GM12878 (cell line): ENCODE data around the gene RGMB. TPM values are rescaled to one million over a fixed set of nuclear protein-coding genes. Genes with fewer than 3 reads are reported as not detected.

Experiments
- ATAC-seq: fragments of 200-7000 bp; cut with Tn5 transposase; 3 replicates; pipeline ENCODE4 v1.9.1; 2020; ENCODE audit warnings: mild to moderate bottlenecking, moderate library complexity
- BruUV-seq: library from RNA; stranded (reverse); fragments of 400-500 nt; replicated peaks from 2 replicates; lab custom pipeline; 2021; lab: Mats Ljungman, UMichigan
- CTCF ChIA-PET: fragments of 300-600 bp; sonication (Branson Sonifier 250); formaldehyde crosslinking; extraction: SDS; loops from one replicate; lab custom pipeline; 2021; ENCODE audit warnings: inconsistent platforms; lab: Yijun Ruan, JAX
- POLR2A ChIA-PET: fragments of 350-600 bp; formaldehyde crosslinking; extraction: SDS; loops from one replicate; lab custom pipeline; 2021; ENCODE audit warnings: inconsistent platforms; lab: Charles Lee
- RAD21 ChIA-PET: fragments of 300-600 bp; sonication (Branson Sonifier 250); formaldehyde crosslinking; loops from one replicate; lab custom pipeline; 2023; ENCODE audit warnings: antibody characterized with exemption; ENCODE audit not compliant: unreplicated experiment; lab: Charles Lee
- SMC1A ChIA-PET: fragments of 300-600 bp; sonication (Branson Sonifier 250); formaldehyde crosslinking; loops from one replicate; lab custom pipeline; 2023; ENCODE audit not compliant: unreplicated experiment, uncharacterized antibody; lab: Charles Lee
- DNase-seq: peaks from one replicate; pipeline ENCODE4 v3.0.0-alpha.2; 2011; ENCODE audit warnings: low read depth, low spot score
- FAIRE-seq: peaks from 3 replicates; lab custom pipeline; 2011; peaks lifted over from hg19 to GRCh38; lab: Jason Lieb, UNC
- H2AFZ ChIP-seq: 2 replicates; pipeline ENCODE4 v1.6.0; 2011; ENCODE audit warnings: low read depth, low read length, control low read depth; ENCODE audit not compliant: control insufficient read depth
- H3K27ac ChIP-seq: 2 replicates; pipeline ENCODE4 v1.5.1; 2011; ENCODE audit warnings: control low read depth; ENCODE audit not compliant: control insufficient read depth, insufficient read depth
- H3K27me3 ChIP-seq, 2 experiments: replicated peaks in 1 of 2; 2 replicates each; pipeline versions ENCODE4 v1.6.0 to v1.6.1; 2011; ENCODE audit warnings: low read length in 1 of 2; ENCODE audit not compliant: control insufficient read depth in 2 of 2, insufficient read depth in 2 of 2
- H3K36me3 ChIP-seq, 2 experiments: 2 replicates each; pipeline ENCODE4 v1.5.1; 2011; ENCODE audit warnings: low read length in 1 of 2; ENCODE audit not compliant: control insufficient read depth in 2 of 2, insufficient read depth in 2 of 2
- H3K4me1 ChIP-seq: 2 replicates; pipeline ENCODE4 v1.6.1; 2011; ENCODE audit warnings: mild to moderate bottlenecking, low read length, moderate library complexity, mixed read lengths; ENCODE audit not compliant: control insufficient read depth, insufficient read depth
- H3K4me2 ChIP-seq: 2 replicates; pipeline ENCODE4 v1.6.0; 2011; ENCODE audit warnings: control low read depth; ENCODE audit not compliant: control insufficient read depth, insufficient read depth
- H3K4me3 ChIP-seq: fragments of 200-600 bp; sonication (generic); 2 replicates; pipeline ENCODE4 v1.5.1; 2016
- H3K79me2 ChIP-seq: 2 replicates; pipeline ENCODE4 v1.6.0; 2011; ENCODE audit warnings: low read length; ENCODE audit not compliant: control insufficient read depth, insufficient read depth
- H3K9ac ChIP-seq: 2 replicates; pipeline ENCODE4 v1.8.0; 2011; ENCODE audit warnings: low read length, control low read depth, mixed read lengths; ENCODE audit not compliant: control insufficient read depth, insufficient read depth
- H3K9me3 ChIP-seq: replicated peaks from 3 replicates; pipeline ENCODE4 v1.5.1; 2011; ENCODE audit warnings: mild to moderate bottlenecking, low read length; ENCODE audit not compliant: control insufficient read depth, insufficient read depth
- H4K20me1 ChIP-seq: 2 replicates; pipeline ENCODE4 v1.6.0; 2011; ENCODE audit not compliant: control insufficient read depth, insufficient read depth
- BCLAF1 ChIP-seq: fragments of 450-650 bp; IDR thresholded peaks from 2 replicates; pipeline ENCODE4 v1.6.1; 2017; ENCODE audit warnings: antibody characterized with exemption, mild to moderate bottlenecking, moderate library complexity
- CEBPB ChIP-seq, 2 experiments: fragments of 150-350 bp in 1 of 2; IDR thresholded peaks; 2 replicates each; pipeline ENCODE4 v1.6.1; 2012 to 2014; ENCODE audit warnings: low read depth in 2 of 2, low read length in 2 of 2, borderline replicate concordance in 1 of 2, inconsistent platforms in 1 of 2
- CREB1 ChIP-seq: IDR thresholded peaks from 2 replicates; pipeline ENCODE4 v1.6.1; 2012; ENCODE audit warnings: low read depth, mild to moderate bottlenecking, inconsistent platforms
- FOXM1 ChIP-seq: IDR thresholded peaks from 2 replicates; pipeline ENCODE4 v1.6.1; 2012; ENCODE audit warnings: low read depth, mild to moderate bottlenecking, inconsistent platforms, low read length, moderate library complexity
- GABPA ChIP-seq: IDR thresholded peaks from 2 replicates; pipeline ENCODE4 v1.6.1; 2014; ENCODE audit warnings: antibody characterized with exemption, low read depth, mild to moderate bottlenecking, inconsistent platforms
- LARP7 ChIP-seq: fragments of 450-650 bp; IDR thresholded peaks from 2 replicates; pipeline ENCODE4 v1.6.1; 2017; ENCODE audit warnings: mild to moderate bottlenecking
- NR2C2 ChIP-seq: IDR thresholded peaks from 2 replicates; pipeline ENCODE4 v1.6.1; 2011; ENCODE audit warnings: borderline replicate concordance, low read depth; ENCODE audit not compliant: control insufficient read depth, insufficient read length
- PKNOX1 ChIP-seq: fragments of 450-650 bp; IDR thresholded peaks from 2 replicates; pipeline ENCODE4 v1.6.1; 2016; ENCODE audit warnings: mild to moderate bottlenecking
- POLR2A ChIP-seq: IDR thresholded peaks from 2 replicates; pipeline ENCODE4 v1.6.1; 2011; ENCODE audit warnings: low read depth, mild to moderate bottlenecking, low read length
- RELB ChIP-seq: fragments of 450-650 bp; IDR thresholded peaks from 2 replicates; pipeline ENCODE4 v1.6.1; 2017; ENCODE audit warnings: low read depth, mild to moderate bottlenecking, moderate library complexity
- RUNX3 ChIP-seq: IDR thresholded peaks from 2 replicates; pipeline ENCODE4 v1.6.1; 2012; ENCODE audit warnings: low read length, inconsistent platforms
- STAT3 ChIP-seq: IDR thresholded peaks from 2 replicates; pipeline ENCODE4 v1.6.1; 2011; ENCODE audit warnings: low read depth, low read length, improper control_type of control experiment
- SUPT20H ChIP-seq: IDR thresholded peaks from 2 replicates; pipeline ENCODE4 v1.6.1; 2011; ENCODE audit warnings: low read depth, mild to moderate bottlenecking, low read length, moderate library complexity, borderline replicate concordance; ENCODE audit not compliant: control insufficient read depth
- YBX1 ChIP-seq: fragments of 450-650 bp; IDR thresholded peaks from 2 replicates; pipeline ENCODE4 v1.6.1; 2016; ENCODE audit warnings: antibody characterized with exemption
- ZNF274 ChIP-seq: IDR thresholded peaks from one replicate; pipeline ENCODE4 v1.8.0; 2011; ENCODE audit not compliant: insufficient read length, insufficient read depth
- WGBS: methylation state at CpG from one replicate; pipeline ENCODE4 v1.1.6; 2016; ENCODE audit warnings: low lambda C conversion rate; ENCODE audit not compliant: insufficient replicate concordance, insufficient coverage; ENCODE audit errors: missing lambda C conversion rate; 5-methylcytosine and 5-hydroxymethylcytosine counted together
- in situ Hi-C: fragments of 300-500 bp; cut with MboI; formaldehyde crosslinking; loops from 9 replicates; pipeline ENCODE4 v1.14.3; 2018; ENCODE audit warnings: mixed read lengths
- intact Hi-C: fragments of 100-400 bp; cut with micrococcal nuclease; formaldehyde crosslinking; loops from one replicate; pipeline ENCODE4 v1.14.2; 2022; ENCODE audit not compliant: unreplicated experiment
- polyA plus RNA-seq, 11 experiments: library from polyadenylated mRNA; depleted of rRNA in 4 of 11; unstranded in 6 of 11; stranded (reverse) in 5 of 11; fragments of >200 nt; fragmentation: Nextera tagmentation in 4 of 11; fragmentation: Illumina TruSeq in 1 of 11; extraction: Ambion mirVana in 4 of 11; extraction: Trizol in 1 of 11; gene quantifications; 1 replicate in 1 of 11; 2 replicates in 10 of 11; pipeline versions ENCODE4 v1.2.1 to v1.2.3, GENCODE V29; 2011 to 2016; ENCODE audit warnings: inconsistent platforms in 2 of 11, missing spikeins in 2 of 11, low read depth in 1 of 11
- total RNA-seq, 4 experiments: library from RNA; depleted of rRNA in 3 of 4; stranded (reverse); fragments of >200 nt in 3 of 4; fragmentation: Illumina TruSeq in 1 of 4; extraction: Trizol in 1 of 4; gene quantifications; 2 replicates each; pipeline versions ENCODE4 v1.2.1 to v1.2.3, GENCODE V29; 2013 to 2021

Gene RGMB
- total and polyA plus RNA-seq, 10 of the 15 experiments (the other 5 are each of a cell fraction or from before 2014, with no cell fraction given) = 1.3 to 15.3 (median 7.4) TPM

- no peak overlapping the region for H3K9ac ChIP-seq
- no TSS peak for BruUV-seq
- CTCF ChIA-PET = interaction anchor here (8.6 kb wide), 1 partner anchor 20 kb away, joined by 58 read pairs; no protein-coding TSS in a partner anchor
- 100% methylated on average over 1 of the region's 1 CpG for WGBS
- no peak overlapping the region for H2AFZ ChIP-seq
- intact Hi-C loops (no loop called here), in situ Hi-C loops (no loop called here)
- no peak for ATAC-seq
- RAD21 ChIA-PET = no interaction called here
- H3K4me1 ChIP-seq = no peaks in the 10 kb centered on the region
- SMC1A ChIA-PET = interaction anchor here (1.5 kb wide), 1 partner anchor 9 kb away, joined by 3 read pairs; no protein-coding TSS in a partner anchor
- no peak for FAIRE-seq
- no peak overlapping the region for H3K27ac ChIP-seq
- H3K36me3 ChIP-seq = no peaks in the 10 kb centered on the region
- no peak overlapping the region for H3K4me2 ChIP-seq
- H3K4me3 ChIP-seq = no peak overlapping the region
- POLR2A ChIA-PET = no interaction called here
- TF ChIP-seq BCLAF1 = no peak
- no peak for TF ChIP-seq PKNOX1
- no peak for TF ChIP-seq FOXM1
- TF ChIP-seq LARP7 = no peak
- no peak for TF ChIP-seq RELB
- TF ChIP-seq GABPA = no peak
- TF ChIP-seq POLR2A = no peak
- TF ChIP-seq NR2C2 = no peak
- no peak for TF ChIP-seq STAT3
- TF ChIP-seq CEBPB (IDR thresholded peaks at IDR 0.05; ENCODE audit: borderline replicate concordance in 1 of 2, low read depth in 2 of 2, low read length in 2 of 2) = no peak
- no peak for TF ChIP-seq CREB1
- no peak for TF ChIP-seq SUPT20H
- TF ChIP-seq YBX1 = no peak
- TF ChIP-seq ZNF274 = no peak
- no peak for TF ChIP-seq RUNX3
- H3K79me2 ChIP-seq = no peaks in the 10 kb centered on the region
- no peak for DNase-seq
- no peaks in the 10 kb centered on the region for H4K20me1 ChIP-seq
- H3K9me3 ChIP-seq = no peaks in the 10 kb centered on the region
- H3K27me3 ChIP-seq = no peaks in the 10 kb centered on the region
Measured at GRCh38 chr5:98749046-98749445, 24.4 kb upstream of the RGMB start.
